ENCODE measurements around the gene MIPEP. TPM values are rescaled to one million over a fixed set of nuclear protein-coding genes. Genes with fewer than 3 reads are reported as not detected.

The MIPEP gene
- total RNA-seq, 2 experiments from 2014 or later = 17.2 to 18.5 TPM

- ATAC-seq = no peak
- no peaks in the 10 kb centered on the region for H3K9me3 Mint-ChIP-seq
- H3K4me3 Mint-ChIP-seq = no peak overlapping the region
- no peak for TF ChIP-seq CTCF (IDR thresholded peaks at IDR 0.05)
- H3K36me3 Mint-ChIP-seq (ENCODE audit: low read depth) = peaks cover 6% of the 10 kb centered on the region
- POLR2A ChIA-PET = interaction anchor here (0.8 to 1.0 kb wide), 2 partner anchors 10 to 155 kb away, joined by 3 read pairs; no protein-coding TSS in a partner anchor
- intact Hi-C loops (cut with micrococcal nuclease) = no loop called here
- no peak overlapping the region for H3K27ac Mint-ChIP-seq
- no peaks in the 10 kb centered on the region for H3K27me3 Mint-ChIP-seq
- no peak for DNase-seq
- H3K4me1 Mint-ChIP-seq (ENCODE audit: low read depth) = no peaks in the 10 kb centered on the region
- CTCF ChIA-PET = no interaction called here
These were observed 55.2 kb downstream of the MIPEP start for GRCh38 chr13:23833733-23834611.

GRCh38 chr13:23828866-23829265 is 60.3 kb downstream of the MIPEP start:
- Mint-ChIP-seq H3K9me3 (no peaks in the 10 kb centered on the region), H3K4me3 (no peak overlapping the region), H3K27me3 (no peaks in the 10 kb centered on the region), H3K36me3 (ENCODE audit: low read depth) (peaks cover 14% of the 10 kb centered on the region), H3K4me1 (ENCODE audit: low read depth) (no peaks in the 10 kb centered on the region), H3K27ac (no peak overlapping the region)
- no peak for TF ChIP-seq CTCF (IDR thresholded peaks at IDR 0.05)
- ChIA-PET CTCF (interaction anchor here (1.6 kb wide), 1 partner anchor 44 kb away, joined by 3 read pairs; no protein-coding TSS in a partner anchor), POLR2A (no interaction called here)
- intact Hi-C loops (cut with micrococcal nuclease) = no loop called here
- ATAC-seq = no peak
- no peak for DNase-seq

GRCh38 chr13:23828086-23828485 is 61.1 kb downstream of the MIPEP start:
- ATAC-seq (no peak), DNase-seq (no peak)
- Mint-ChIP-seq H3K36me3 (ENCODE audit: low read depth) (peaks cover 15% of the 10 kb centered on the region), H3K4me1 (ENCODE audit: low read depth) (no peaks in the 10 kb centered on the region), H3K9me3 (no peaks in the 10 kb centered on the region), H3K4me3 (no peak overlapping the region), H3K27ac (no peak overlapping the region), H3K27me3 (no peaks in the 10 kb centered on the region)
- TF ChIP-seq CTCF (IDR thresholded peaks at IDR 0.05) = no peak
- CTCF ChIA-PET = interaction anchor here (1.0 to 1.6 kb wide), 2 partner anchors 12 to 45 kb away, joined by 3 read pairs; no protein-coding TSS in a partner anchor
- POLR2A ChIA-PET = no interaction called here
- intact Hi-C loops (cut with micrococcal nuclease) = no loop called here

- ChIA-PET POLR2A (no interaction called here), CTCF (no interaction called here)
- no peak overlapping the region for H3K4me3 Mint-ChIP-seq
- H3K9me3 Mint-ChIP-seq = no peaks in the 10 kb centered on the region
- H3K27me3 Mint-ChIP-seq = no peaks in the 10 kb centered on the region
- no peak for TF ChIP-seq CTCF (IDR thresholded peaks at IDR 0.05)
- no peak overlapping the region for H3K27ac Mint-ChIP-seq
- intact Hi-C loops (cut with micrococcal nuclease) = no loop called here
- no peaks in the 10 kb centered on the region for H3K4me1 Mint-ChIP-seq (ENCODE audit: low read depth)
- H3K36me3 Mint-ChIP-seq (ENCODE audit: low read depth) = peaks cover 18% of the 10 kb centered on the region
- ATAC-seq (no peak), DNase-seq (no peak)
These were observed 64.0 kb downstream of the MIPEP start for GRCh38 chr13:23825179-23825578.

GRCh38 chr13:23824371-23824770 is 64.8 kb downstream of the MIPEP start:
- no peak for TF ChIP-seq CTCF (IDR thresholded peaks at IDR 0.05)
- Mint-ChIP-seq H3K9me3 (no peaks in the 10 kb centered on the region), H3K4me1 (ENCODE audit: low read depth) (no peaks in the 10 kb centered on the region), H3K27ac (no peak overlapping the region), H3K27me3 (no peaks in the 10 kb centered on the region), H3K36me3 (ENCODE audit: low read depth) (peaks cover 18% of the 10 kb centered on the region), H3K4me3 (no peak overlapping the region)
- ATAC-seq (no peak), DNase-seq (no peak)
- POLR2A ChIA-PET = interaction anchor here (1.4 kb wide), 1 partner anchor 9 kb away, joined by 3 read pairs; no protein-coding TSS in a partner anchor
- intact Hi-C loops (cut with micrococcal nuclease) = no loop called here
- CTCF ChIA-PET = interaction anchor here (1.4 kb wide), 1 partner anchor 83 kb away, joined by 3 read pairs; no protein-coding TSS in a partner anchor
